GM15510 (cell line): ENCODE measurements around the gene CMTM8.

Experiments used
- POLR2A ChIP-seq: IDR thresholded peaks from 3 replicates; pipeline ENCODE4 v1.6.1; 2011; ENCODE audit warnings: borderline replicate concordance; ENCODE audit not compliant: insufficient read length; ENCODE audit errors: extremely low read depth

Gene CMTM8

DNA sequence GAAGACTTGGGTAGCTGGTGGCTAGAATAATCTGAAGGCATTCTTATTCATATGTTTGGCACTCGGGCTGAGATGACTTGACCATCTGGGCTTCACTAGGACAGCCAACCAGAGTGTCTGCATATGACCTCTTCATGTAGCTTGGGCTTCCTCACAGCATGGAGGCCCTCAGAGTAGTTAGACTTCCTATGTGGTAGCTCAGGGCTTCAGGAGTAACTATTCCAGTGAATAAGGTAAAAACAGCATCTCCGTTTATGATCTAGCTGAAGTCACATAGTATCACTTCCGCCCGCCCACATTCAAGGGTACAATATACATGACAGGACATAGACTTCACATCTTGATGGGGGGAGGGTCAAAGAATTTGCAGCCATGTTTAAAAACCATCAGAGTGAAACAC lies 18.9 kb upstream of the CMTM8 start:
- no peak for TF ChIP-seq POLR2A

DNA sequence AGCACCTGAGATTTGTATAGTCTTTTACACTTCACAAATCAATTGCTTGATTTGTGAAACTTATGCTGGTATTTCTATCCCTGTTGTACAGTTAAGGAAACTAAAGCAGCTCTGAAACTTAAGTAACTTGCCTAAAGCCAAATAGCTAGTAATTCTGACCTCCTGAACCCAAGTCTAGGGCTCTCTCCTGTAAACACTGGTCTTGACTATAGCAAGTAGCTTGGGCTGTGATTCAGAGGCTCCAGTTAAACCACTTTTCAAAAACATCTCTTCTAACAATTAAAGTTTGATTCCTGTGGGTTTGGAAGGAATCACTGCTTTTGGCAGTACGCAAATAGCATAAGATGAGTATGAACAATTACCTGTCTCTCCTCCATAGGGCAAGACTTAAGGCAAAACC lies 18.5 kb upstream of the CMTM8 start:
- no peak for TF ChIP-seq POLR2A

DNA sequence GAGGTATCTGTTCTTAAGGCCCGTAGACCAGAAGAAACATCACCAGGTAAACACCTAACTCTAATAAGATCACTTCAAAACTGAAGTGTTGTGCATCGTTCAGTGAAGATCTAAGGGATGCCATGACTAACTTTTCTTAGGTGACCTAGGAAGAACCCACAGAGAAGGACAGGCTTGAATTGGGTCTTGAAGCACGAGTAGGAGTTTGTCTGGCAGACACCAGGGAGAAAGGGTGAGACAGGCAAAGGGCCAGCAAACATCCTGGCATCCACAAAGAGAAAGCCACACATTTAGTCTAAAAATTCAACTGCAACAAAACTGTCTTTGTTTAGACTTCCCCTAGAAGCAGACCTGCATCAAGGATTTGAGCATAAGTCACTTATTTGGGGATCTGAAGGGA lies 15.5 kb upstream of the CMTM8 start:
- TF ChIP-seq POLR2A, result no peak

DNA sequence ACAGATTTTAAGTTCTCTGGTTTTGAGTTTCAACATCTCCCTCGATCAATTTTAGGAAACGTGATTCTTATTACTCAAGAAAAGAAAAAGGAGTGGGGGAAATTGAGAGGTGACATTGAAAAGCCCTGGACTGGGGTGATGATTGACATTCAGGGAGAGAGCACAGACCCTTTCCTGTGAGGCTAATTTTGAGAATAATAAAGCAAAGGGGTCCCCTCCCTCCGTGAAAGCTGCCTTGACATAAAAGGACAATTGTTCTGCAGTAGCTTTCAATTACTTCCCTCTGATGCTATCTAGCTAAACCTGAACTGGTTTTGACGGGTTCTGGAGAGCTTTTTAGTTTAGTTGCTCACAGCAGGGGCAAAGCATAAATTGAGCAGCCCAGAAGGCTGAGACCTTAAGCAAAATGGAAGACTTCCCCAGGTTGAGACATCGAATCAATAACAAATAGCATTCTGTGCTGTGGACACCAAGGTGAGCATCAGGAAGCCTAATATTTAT lies 14.4 kb upstream of the CMTM8 start:
- TF ChIP-seq POLR2A, result no peak

DNA sequence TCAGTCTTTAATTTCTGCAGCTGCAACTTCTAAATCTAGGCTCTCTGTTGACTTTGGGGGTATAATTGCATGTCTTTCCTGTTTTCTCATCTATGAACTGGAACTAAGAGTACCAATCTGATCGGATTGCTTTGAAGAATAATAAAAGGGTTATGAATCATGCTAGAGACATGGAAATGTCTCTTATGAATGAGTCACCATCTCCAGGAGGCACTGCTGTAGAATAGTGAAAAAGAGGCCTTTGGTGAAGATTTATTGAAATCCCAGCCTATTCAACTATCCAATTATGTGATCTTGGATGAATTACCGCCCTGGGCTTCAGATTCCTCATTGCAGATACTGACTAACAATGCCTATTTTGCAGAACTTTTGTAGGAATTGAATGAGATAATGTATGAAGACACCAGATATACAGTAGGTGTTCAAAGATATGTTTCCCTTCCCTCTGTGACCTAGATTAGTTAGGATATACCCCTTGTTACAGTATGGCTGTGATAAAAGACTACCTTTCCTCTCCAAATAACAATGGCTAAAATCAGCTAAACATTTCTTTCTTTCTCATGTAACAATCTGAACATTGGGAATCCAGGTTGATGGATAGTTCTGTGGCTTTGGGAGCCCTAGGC lies 11.5 kb upstream of the CMTM8 start:
- no peak for TF ChIP-seq POLR2A

DNA sequence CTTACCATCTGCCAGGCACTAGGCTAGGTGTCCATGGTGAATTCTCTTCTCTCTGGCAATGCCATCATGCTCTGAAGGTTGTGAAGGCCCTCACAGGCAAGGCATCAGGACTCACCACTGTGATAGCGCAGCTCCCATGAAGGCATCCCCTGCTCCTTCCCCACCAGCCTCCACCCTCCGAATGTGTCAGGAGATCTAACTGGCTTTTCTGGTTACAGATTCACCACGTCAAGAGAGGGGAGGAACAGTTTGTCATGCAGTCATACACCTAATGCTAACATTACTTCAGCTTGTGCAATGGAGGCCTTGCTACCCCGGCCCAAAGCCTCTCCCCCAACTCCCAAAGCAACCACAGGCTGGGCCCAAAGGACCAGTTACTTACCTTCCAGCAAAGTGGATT lies 8.9 kb upstream of the CMTM8 start:
- TF ChIP-seq POLR2A, result no peak

DNA sequence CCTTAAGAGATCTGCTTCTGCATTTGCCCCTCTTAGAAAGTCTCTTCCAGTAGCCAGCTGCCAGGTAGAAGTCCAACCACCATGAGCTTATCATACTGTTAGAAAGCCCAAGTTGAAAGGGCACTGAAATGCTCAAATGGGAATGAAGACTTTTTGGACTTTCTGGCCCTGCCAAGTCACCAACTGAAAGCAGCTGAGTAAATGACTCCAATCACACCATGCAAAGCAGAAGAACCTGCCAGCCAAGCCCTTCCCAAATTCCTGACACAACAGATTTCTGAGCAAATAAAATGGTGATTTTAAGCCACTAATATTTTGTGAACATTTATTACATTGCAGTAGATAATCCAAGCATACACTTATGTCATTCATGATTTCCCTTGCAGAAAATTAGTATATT lies 2.1 kb upstream of the CMTM8 start:
- TF ChIP-seq POLR2A, result no peak

DNA sequence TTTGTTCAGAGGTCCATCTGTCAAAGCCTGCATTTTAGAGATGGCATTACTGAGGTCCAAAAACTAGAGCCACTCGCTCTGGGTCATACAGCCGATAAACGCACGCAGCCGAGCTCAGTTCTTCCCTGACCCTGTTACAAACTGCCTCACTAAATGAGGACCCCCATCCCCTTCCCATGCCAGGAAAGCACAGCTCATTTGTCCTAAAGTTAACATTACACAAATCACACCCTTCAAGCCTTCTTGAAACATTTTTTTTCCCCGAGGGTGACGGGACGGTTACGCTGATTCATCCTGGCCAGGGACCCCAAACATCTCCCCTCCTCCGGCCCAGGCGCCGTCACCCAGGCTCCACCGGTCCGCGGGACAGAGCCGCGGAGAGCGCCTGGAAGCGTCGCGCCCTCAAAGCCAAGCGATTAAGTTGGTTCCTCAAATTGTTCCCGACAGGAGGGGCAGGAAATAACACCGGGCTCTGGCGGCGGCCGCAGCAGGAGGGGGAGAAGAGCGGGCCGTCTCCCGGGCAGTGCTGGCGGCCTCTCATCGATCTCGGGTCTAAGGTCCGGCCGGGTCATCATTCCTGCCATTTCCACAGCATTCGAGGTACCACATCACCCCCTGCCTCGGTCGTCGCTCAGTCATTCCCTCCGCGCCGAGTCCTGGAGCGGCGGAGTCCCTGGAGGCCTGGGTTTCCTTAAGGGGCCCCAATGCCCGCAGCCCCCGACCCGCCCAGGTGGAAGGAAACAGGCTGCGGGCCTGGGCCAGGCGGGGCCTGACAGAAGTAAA lies 619 bp upstream of the CMTM8 start:
- no peak for TF ChIP-seq POLR2A

DNA sequence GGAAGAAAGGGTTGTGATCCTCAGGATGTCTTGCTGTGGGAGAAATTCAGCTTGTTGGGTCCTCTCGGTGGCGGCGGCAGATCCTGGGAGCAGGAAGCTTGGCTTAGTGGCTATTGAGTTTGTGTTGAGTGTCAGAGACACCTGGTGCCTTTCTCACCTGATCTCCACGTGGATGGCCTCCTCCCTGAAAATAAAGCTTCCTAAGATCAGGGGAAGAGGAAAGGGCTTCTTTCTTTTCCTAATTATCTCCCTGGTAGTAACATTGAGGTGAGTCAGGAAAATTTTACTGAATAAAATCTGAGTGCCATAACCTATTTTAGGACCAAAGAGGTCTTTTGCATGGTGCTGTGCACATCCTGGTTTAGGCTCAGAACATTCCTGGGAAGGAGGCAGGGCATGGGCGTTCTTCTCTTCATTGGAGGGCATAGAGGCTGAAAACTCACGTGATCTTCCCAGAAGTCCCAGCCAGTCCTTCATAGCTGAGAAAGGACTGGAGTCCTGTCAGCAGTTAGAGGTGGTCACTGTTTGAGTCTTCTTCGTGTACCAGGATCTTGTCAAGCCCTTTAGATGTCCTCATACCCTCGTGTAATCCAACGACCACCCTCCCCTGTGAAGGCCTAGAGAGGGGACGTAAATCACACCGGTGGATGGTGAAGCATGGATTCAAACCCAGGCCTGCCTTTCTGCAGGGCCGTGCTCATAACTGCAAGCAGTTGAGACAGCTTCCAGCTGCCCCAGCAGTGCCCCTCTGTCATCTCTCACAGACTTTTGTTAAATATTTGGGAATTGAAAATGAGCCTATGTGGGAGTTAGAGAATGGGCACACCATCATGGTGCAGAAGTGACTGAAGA lies 1.1 kb downstream of the CMTM8 start:
- TF ChIP-seq POLR2A, result no peak

DNA sequence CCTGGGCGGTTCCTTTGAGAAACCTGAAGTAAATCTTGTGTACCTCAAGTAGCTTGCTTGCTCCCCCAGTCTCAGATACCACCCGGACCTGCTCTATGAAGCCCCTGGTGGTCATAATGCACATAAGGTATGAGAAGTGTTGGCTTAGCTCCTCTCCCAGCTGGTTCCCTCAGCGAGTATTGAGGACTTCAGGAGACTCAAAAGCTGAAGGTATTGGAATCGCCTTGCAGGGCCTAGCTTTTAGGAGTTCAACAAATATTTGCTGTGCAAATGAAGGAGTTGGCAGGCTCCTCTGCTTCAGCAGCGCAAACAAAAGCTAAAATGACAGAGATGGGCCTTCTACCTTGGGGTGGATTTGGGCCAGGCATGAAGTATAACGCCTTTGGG lies 1.7 kb downstream of the CMTM8 start:
- TF ChIP-seq POLR2A, result no peak

DNA sequence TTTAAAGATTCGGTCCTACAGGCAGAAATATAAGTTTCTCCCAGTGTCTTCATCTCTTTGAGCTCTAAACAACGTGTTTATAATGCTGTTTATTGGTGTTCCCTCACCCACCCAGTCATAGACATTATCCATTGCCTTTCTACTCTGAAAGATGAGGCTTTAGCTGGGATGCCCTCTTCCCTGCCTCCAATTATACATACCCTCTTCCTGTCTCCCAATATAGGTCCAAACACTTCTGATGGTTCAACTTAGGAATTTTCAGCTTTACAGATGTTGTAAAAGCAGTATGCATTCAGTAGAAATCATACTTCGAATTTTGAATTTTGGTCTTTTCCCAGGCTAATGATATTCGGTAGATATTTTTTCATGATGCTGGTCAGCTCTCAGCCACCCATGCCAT lies 2.6 kb downstream of the CMTM8 start:
- TF ChIP-seq POLR2A, result no peak

DNA sequence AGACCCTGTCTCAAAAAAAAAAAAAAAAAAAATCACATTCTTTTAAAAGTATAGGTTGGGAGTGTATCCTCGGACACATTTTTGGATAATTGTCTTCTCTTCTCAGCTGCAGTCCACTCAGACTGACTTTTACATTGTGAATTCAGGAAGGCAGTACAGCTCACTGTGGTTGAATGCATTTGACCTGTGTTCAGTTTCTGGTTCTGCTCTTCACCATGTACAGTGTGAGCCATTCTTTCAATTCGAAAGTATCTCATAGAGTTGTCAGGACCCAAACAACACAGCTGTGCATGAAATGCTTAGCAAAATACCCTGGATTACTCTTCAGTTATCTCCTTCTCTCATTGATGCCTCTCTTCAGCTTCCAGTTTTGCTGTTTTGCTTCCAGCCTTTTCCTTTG lies 5.0 kb downstream of the CMTM8 start:
- no peak for TF ChIP-seq POLR2A

DNA sequence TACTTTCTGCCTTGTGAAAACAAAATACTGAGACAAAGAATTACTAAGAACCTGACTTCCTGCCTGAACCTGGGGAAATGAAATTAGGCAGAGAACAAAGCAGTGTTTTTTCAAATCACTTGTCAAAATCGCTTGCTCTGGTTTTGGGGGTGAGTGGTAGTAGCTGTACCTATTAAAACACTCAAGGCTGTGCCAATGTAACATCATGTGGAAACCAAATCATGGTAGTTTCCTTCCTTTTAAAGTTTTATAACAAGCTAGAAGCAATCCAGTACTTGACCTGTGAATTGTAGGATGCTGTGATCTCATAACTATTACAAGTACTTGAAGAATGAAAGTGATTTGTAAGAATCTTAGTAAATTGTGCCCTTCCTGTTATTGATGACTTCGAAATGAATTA lies 6.7 kb downstream of the CMTM8 start:
- no peak for TF ChIP-seq POLR2A

DNA sequence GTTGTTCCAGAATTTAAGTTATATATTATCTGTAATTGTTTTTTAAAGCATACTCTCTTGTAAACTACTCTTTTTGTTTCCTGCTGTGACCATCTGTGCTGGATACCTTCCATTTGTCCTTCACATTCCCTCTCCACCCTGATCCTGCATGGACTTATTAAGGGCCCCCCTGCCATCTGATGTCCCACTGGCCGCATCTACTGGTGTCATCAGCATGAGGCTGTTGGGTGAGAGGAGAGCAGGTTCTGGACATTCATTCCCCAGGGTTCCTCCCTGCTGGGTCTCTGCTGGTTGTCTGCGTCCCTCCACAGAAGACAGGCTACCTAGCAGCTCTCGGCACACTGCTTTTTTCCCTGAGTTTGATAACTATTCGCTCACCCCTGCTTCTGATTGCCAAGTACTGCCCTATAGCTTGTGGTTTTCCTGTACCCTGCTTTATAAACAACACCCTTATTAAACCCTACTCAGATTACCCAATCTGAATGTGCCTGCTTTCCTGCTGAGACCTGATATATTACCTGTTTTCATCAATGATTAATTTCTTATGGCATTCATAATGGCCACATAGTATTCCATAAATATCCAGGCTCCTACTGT lies 7.7 kb downstream of the CMTM8 start:
- TF ChIP-seq POLR2A, result no peak
